Renal cortex interstitium (tissue), 11 donors: Measurements from ENCODE around the gene PITPNC1. TPM values are rescaled to one million over a fixed set of nuclear protein-coding genes. Genes with fewer than 3 reads are reported as not detected.
"Not testable (repeated sequence)": the region's sequence is repeated elsewhere in the genome, so short reads cannot be mapped to it uniquely, and the experiment has no call there.

Experiments
- DNase-seq, 11 donors: peaks; one replicate each; pipeline ENCODE4 v3.0.0-alpha.2; 2013; ENCODE audit warnings: low read depth in 9 of 11, low spot score in 4 of 11; ENCODE audit errors: extremely low read depth in 1 of 11
- polyA plus RNA-seq, 3 donors: library from polyadenylated mRNA; unstranded; fragments of 120-200 nt; gene quantifications; one replicate each; pipeline ENCODE4 v1.2.1, GENCODE V29; 2013; ENCODE audit not compliant: insufficient read length in 3 of 3

Gene PITPNC1
- polyA plus RNA-seq, 3 donors, result 19.9 to 26.1 (median 23.7) TPM

DNA sequence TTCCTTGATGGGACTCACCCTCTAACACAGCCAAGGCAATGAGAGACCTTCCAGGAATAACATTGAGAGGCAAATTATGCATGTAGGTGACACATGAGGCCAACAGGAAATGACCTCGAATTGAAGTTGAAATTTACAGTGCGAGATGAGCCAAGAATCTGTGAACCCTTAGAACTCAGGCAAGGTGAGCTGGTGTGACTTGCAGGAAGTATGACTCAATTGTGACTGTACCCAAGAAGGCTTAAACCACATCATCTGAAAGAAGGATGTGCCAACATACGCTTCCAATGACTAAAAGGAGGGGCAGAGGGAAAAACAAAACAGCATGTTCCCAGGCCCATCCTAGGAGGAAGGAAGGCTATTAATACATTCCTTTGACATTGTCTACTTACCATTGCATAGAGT is 44.8 kb downstream of the PITPNC1 start:
- DNase-seq, result no peak

- not testable (repeated sequence) for DNase-seq
These were observed 45.2 kb downstream of the PITPNC1 start for GRCh38 chr17:67422296-67422695.

- DNase-seq, result no peak
These were observed 45.8 kb downstream of the PITPNC1 start for GRCh38 chr17:67422897-67423296.

DNA sequence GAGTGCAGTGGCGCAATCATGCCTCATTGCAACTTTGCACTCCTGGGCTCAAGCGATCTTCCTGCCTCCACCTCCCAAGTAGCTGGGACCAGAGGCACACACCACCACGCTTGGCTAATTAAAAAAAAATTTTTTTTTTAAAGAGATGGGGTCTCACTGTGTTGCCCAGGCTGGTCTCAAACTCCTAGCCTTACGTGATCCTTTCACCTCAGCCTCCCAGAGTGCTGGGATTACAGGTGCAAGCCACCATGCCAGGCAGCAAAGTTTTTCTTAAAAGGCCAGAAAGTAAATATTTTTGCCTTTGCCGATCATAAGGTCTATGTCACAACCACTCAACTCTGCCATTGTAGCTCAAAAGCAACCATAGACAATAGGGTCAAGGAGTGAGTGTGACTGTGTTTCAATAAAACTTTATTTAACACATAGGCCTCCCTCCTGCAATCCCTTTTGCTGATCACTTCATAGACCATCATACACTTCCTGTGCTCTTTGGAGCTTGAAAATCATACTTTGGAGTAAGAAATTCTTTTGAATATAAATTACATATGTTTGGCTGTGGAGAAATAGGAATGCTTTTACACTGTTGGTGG is 48.6 kb downstream of the PITPNC1 start:
- DNase-seq, result no peak

DNA sequence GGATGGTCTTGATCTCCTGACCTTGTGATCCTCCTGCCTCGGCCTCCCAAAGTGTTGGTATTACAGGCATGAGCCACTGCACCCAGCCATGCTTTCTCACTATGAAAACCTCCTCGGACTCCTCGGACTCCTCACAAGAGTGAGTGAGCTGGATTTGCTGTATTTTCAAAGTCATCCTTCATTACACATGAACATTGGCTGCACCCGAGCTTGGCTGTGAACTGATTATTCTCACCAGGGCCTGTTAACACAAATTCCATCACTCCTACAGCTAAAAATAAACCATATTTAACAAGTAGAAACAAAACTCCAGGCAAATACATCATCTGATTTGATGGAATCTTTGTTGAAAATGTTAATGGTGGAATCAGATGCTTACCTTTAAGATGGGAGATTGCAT is 50.3 kb downstream of the PITPNC1 start:
- no peak for DNase-seq

- not testable (repeated sequence) for DNase-seq
These were observed 53.4 kb downstream of the PITPNC1 start for GRCh38 chr17:67430515-67430914.

DNA sequence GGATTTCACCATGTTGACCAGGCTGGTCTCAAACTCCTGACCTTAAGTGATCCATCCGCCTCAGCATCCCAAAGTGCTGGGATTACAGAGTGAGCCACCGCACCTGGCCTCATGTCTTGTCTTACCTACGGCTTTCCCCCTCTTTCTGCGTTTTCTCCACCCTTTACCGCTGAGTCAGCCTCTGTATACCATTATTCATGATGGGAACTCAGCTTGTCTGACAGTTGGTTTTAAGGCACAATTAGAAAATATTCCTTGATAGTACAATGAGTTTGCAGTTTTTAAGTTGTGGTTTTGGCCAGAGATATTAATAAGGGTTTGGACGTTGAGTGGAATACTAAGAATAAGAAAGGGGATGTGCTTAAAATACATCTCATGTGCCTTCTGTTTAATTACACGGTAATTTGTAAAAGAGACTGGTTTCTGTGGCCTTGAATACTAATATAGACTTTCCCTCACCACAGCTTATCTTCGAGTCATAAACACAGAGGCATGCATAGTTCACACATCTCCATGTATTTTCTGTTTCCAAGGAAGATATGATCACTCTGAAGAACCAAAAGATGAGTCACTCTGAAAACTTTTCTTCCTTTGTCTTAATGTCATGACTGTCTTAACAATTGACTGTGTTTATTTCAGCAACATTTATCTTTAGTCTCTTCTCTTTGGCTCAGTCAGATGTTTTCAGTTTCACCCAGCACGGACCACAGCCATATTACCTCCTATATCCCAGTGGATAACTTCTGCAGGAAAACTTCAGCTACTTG is 54.4 kb downstream of the PITPNC1 start:
- DNase-seq, result no peak

DNA sequence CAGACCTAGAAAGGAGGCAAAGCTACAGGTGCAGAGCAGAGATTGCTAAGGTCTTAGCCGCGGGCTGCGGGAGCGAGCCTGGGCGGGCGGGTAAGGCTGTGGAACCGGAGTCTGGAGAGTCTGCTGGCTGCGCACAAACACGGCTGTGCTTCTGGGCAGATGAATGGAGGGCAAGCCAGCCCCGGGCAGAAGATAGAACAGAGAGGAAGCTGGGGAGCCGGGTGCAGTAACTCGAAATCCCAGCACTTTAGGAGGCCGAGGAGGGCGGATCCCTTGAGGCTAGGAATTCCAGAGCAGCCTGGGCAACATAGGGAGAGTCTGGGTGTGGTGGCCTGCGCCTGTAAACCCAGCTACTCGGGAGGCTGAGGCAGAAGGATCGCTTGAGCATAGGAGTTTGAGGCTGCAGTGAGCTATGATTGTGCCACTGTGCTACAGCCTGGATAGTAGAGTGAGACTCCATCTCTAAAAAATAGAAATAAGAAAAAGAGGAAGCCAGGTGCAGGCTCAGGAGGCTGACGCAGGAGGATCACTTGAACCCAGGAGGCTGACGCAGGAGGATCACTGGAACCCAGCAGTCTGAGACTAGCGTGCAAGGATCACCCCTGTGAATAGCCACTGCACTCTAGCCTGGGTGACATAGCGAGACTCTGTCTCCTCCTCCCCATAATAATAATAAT is 56.3 kb downstream of the PITPNC1 start:
- no peak for DNase-seq

GRCh38 chr17:67434061-67434525 is 57.0 kb downstream of the PITPNC1 start:
- DNase-seq, result no peak

- no peak for DNase-seq
These were observed 58.0 kb downstream of the PITPNC1 start for GRCh38 chr17:67435122-67435521.

- DNase-seq, result no peak
These were observed 58.7 kb downstream of the PITPNC1 start for GRCh38 chr17:67435786-67436185.

DNA sequence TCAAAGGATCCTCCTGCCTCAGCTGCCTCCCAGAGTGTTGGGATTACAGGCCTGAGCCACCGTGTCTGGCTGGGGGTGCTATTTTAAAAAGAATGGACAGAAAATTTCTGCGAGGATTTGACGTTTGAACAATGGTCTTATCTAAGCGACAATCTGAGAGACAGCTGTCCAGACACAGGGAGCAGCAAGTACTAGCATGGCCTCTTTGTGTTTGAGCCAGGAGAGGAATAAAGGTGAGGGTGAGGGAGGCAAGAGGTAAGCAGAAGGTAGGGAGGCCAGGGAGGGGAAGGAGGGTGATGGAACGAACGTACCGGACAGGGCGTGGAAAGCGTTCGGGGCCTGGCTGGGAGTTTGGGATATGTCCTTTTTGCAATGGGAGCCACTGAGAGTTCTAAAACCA is 59.2 kb downstream of the PITPNC1 start:
- no peak for DNase-seq

- DNase-seq, result no peak
These were observed 61.6 kb downstream of the PITPNC1 start for GRCh38 chr17:67438667-67439066.

DNA sequence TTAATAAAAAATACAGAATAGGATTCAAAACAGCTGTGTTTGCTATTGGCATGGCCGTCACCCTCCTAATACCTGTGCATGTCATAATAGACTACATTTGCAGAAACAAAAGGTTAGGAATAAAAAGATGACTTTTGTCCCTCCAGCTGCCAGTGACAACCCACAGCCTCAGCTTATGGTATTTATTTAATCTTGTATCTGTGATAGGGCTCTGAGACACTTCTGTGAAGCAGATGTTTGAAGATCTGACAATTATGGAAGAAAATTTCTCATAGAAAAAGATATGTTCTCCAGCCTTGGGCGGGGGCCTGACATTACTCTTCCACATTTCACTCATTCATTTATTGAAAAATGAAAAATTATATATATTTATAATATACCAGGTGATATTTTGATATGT is 62.2 kb downstream of the PITPNC1 start:
- no peak for DNase-seq

DNA sequence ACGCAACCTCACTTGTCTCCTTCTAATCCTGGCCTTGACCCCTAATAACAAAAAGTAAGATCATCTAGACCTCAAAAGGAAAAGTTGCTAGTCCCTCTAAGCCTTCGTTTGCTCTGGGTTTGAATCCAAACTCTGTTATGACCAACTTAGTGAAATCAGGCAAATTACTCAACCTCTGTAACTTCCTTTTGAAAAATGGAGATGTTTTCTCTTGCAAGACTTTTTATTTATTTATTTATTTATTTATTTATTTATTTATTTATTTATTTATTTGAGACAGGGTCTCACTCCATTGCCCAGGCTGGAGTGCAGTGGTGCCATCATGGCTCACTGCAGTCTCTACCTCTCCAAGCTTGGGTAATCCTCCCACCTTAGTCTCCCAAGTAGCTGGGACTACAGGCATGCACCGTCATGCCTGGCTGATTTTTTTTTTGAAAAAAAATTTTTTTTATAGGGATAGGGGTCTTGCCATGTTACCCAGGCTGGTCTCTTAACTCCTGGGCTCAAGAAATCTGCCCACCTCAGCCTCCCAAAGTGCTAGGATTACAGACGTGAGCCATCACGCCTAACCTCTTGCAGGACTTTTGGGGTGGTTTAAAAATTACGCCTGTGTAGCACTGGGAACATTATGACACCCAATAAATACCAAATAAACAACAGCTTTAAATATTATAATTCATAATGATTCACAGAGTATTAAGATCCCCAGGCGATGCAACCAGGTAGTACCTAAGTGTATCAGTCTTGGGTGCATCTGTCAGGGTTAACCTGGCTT is 63.4 kb downstream of the PITPNC1 start:
- DNase-seq, result no peak

DNA sequence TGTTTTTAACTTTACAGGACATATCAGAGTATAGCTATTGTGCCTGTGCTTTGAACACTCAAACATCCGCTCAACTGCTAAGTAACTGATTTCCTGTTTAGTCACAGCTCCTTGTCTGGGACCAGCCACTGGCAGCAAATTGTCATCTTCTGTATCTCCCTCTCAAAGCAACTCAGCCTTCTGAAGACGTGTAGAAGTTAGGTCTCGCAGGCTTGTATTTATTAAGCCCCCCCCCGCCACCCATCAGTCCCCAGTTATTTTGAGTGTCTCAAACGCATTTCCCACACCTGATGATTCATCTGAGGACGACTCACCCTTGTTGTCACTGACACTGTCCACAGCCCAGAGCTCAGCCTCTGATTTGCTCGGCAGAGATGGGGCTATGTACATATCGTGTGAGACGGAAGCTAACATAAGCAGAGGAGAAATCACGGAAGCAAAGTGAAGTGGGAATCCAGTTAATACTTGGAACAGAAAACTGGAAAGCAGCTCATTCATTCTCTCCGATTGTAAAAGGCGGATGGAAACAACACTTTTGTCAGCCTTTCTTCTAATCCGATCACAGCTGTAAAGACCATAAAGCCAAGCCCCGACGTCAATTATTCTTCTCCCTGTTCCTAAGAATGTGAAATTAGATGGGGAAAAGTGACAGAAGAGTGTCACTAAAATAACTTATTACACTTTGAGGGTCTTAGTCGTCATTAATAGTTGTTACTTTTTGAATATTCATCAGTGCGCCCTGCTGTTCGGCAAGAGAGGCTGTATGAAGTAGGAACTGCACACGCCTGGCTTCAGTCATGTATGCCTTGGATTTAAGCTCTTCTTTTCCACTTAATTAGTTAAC is 64.2 kb downstream of the PITPNC1 start:
- DNase-seq, result no peak

GRCh38 chr17:67441896-67442219 is 64.8 kb downstream of the PITPNC1 start:
- DNase-seq, result no peak

DNA sequence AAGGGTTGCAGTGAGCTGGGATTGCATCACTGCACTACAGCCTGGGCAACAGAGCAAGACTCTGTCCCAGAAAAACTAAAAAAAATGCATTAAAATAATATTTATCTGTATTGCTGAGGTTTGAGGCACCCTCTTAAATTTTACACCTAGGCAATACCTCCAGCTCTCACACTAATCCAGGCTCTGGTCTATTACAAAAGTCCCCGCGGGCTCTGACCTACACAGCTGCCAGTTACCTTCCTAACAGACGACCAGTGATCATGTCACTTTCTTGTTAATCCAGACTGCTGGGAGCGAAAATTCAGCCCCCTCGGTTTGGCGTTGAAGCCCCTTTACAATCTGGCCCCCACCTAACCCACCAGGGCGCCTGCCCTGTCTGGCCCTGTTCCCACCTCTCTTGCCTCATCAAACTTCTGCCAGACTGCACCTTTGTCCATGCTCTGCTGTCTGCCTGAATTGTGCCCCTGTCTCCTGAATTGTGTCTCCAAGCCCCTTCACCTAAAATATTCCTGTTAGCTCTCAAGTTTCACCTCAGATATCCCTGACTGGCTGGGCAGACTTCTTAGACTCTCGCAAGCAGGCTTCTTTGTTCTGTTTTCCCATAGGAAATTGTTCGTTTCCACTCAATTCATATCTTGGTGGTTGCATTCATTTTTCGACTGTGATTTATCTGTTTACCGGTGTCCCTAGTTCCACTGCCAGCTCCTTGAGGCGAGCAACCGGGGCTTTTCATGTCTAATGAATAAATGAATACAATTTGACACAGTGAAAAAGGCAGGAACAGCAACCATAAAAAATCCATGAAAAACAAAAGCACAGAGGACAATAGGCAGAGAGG is 65.9 kb downstream of the PITPNC1 start:
- DNase-seq, result no peak
